Measurements from ENCODE around the gene POU3F2.

DNA sequence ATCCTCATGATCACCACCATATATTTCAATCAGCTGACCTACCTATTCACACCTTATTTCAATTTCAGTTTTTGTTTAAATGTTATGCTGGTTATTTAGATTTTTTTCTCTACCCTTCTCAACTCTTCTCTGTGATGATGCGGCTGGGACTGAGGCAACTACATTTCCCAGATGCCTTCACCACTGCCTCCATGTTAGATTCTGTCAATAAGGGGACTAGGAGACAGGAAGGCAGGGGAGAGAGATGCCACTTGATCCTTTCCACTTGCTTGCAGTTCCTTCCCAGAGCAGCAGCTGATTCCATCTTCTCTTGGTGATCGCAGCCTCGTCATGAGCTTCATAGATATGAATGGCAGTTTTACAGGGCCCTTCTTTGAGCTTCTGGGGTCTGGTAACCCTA is 33.5 kb upstream of the POU3F2 start:
- TF ChIP-seq CTCF (IDR thresholded peaks at IDR 0.05): no peak
- TF ChIP-seq ZFX (IDR thresholded peaks at IDR 0.05; ENCODE audit: borderline replicate concordance): no peak

All from 22Rv1 (cell line).